OCI-M2 (cell line): Measurements from ENCODE around the gene KLC3.

Experiments used
- DNase-seq: peaks from one replicate; lab custom pipeline; 2025; ENCODE audit not compliant: unreplicated experiment; lab: John Stamatoyannopoulos, UW

KLC3 gene

GRCh38 chr19:45348367-45349125 is 8.0 kb downstream of the KLC3 start:
- DNase-seq = no peak

GRCh38 chr19:45349126-45349415 is 8.5 kb downstream of the KLC3 start:
- no peak for DNase-seq

GRCh38 chr19:45349430-45349941 is 8.9 kb downstream of the KLC3 start:
- DNase-seq = no peak

GRCh38 chr19:45350477-45351058 is 10.0 kb downstream of the KLC3 start:
- no peak for DNase-seq

- DNase-seq = no peak
These were observed 10.9 kb downstream of the KLC3 start for GRCh38 chr19:45351401-45351952.

GRCh38 chr19:45352062-45352461 is 11.5 kb downstream of the KLC3 start:
- no peak for DNase-seq

- DNase-seq = no peak
These were observed 11.9 kb downstream of the KLC3 start for GRCh38 chr19:45352471-45352870.

GRCh38 chr19:45352914-45353796 is 12.6 kb downstream of the KLC3 start:
- DNase-seq = no peak

GRCh38 chr19:45354241-45354842 is 13.8 kb downstream of the KLC3 start:
- no peak for DNase-seq

GRCh38 chr19:45355402-45355801 is 14.9 kb downstream of the KLC3 start:
- no peak for DNase-seq

- no peak for DNase-seq
These were observed 15.4 kb downstream of the KLC3 start for GRCh38 chr19:45355910-45356309.

GRCh38 chr19:45356760-45357444 is 16.4 kb downstream of the KLC3 start:
- no peak for DNase-seq

- DNase-seq = no peak
These were observed 16.9 kb downstream of the KLC3 start for GRCh38 chr19:45357445-45357783.

- DNase-seq = no peak
These were observed 17.8 kb downstream of the KLC3 start for GRCh38 chr19:45358213-45358792.

GRCh38 chr19:45361608-45362007 is 21.1 kb downstream of the KLC3 start:
- no peak for DNase-seq

GRCh38 chr19:45362291-45362690 is 21.7 kb downstream of the KLC3 start:
- DNase-seq = no peak

GRCh38 chr19:45363861-45364459 is 23.4 kb downstream of the KLC3 start:
- no peak for DNase-seq

GRCh38 chr19:45364696-45365095 is 24.1 kb downstream of the KLC3 start:
- no peak for DNase-seq

GRCh38 chr19:45368127-45368526 is 27.6 kb downstream of the KLC3 start:
- DNase-seq = no peak
